NCI-H82 treated with DMSO at 0.1 percent for 48 hours (cell line): Measurements from ENCODE around the gene MED13L.

Experiments
- DNase-seq: peaks from one replicate; lab custom pipeline; 2025; ENCODE audit not compliant: unreplicated experiment; lab: John Stamatoyannopoulos, UW

The MED13L gene

GRCh38 chr12:116277467-116278278 lies at the start of gene MED13L:
MED13L (minus strand) TSS chr12:116277693; CDS start chr12:116277131, 562 bp downstream.
- peak; percentile 31 for DNase-seq

- DNase-seq = no peak
These were observed 47.8 kb upstream of the MED13L start for GRCh38 chr12:116325336-116325664.

GRCh38 chr12:116324654-116325335 lies 47.3 kb upstream of the MED13L start:
- DNase-seq = no peak

GRCh38 chr12:116323406-116324386 lies 46.2 kb upstream of the MED13L start:
- no peak for DNase-seq

GRCh38 chr12:116321913-116322312 lies 44.4 kb upstream of the MED13L start:
- no peak for DNase-seq

- no peak for DNase-seq
These were observed 43.3 kb upstream of the MED13L start for GRCh38 chr12:116320791-116321217.

GRCh38 chr12:116319898-116320621 lies 42.6 kb upstream of the MED13L start:
- DNase-seq = no peak

GRCh38 chr12:116319233-116319897 lies 41.9 kb upstream of the MED13L start:
- no peak for DNase-seq

GRCh38 chr12:116318576-116319232 lies 41.2 kb upstream of the MED13L start:
- DNase-seq = no peak

GRCh38 chr12:116317986-116318575 lies 40.6 kb upstream of the MED13L start:
- no peak for DNase-seq

GRCh38 chr12:116317139-116317538 lies 39.6 kb upstream of the MED13L start:
- DNase-seq = no peak

GRCh38 chr12:116314477-116314876 lies 37.0 kb upstream of the MED13L start:
- no peak for DNase-seq

- no peak for DNase-seq
These were observed 35.9 kb upstream of the MED13L start for GRCh38 chr12:116313194-116313927.

GRCh38 chr12:116310082-116310481 lies 32.6 kb upstream of the MED13L start:
- no peak for DNase-seq

GRCh38 chr12:116309343-116309742 lies 31.9 kb upstream of the MED13L start:
- DNase-seq = no peak

- no peak for DNase-seq
These were observed 31.2 kb upstream of the MED13L start for GRCh38 chr12:116308647-116309046.

GRCh38 chr12:116306968-116307367 lies 29.5 kb upstream of the MED13L start:
- DNase-seq = no peak

- no peak for DNase-seq
These were observed 29.0 kb upstream of the MED13L start for GRCh38 chr12:116306506-116306905.
